Measurements from ENCODE around the gene DCAF8L2. TPM values are rescaled to one million over a fixed set of nuclear protein-coding genes. Genes with fewer than 3 reads are reported as not detected.
A peak's percentile ranks its signal among the peaks of the same experiment; 100 is the strongest.

Gene DCAF8L2
- polyA plus RNA-seq, 2 of the 4 experiments (the other 2 are of a cell fraction), result not detected

GRCh38 chrX:27797575-27797974 is 207.4 kb downstream of the DCAF8L2 start:
- Histone ChIP-seq H3K27ac (no peak overlapping the region), H3K4me1 (no peaks in the 10 kb centered on the region), H3K4me2 (no peak overlapping the region), H3K4me3 (no peak overlapping the region), H3K9me3 (no peaks in the 10 kb centered on the region)
- ChIA-PET CTCF (no interaction called here), POLR2A (no interaction called here)
- FAIRE-seq (peak; percentile 28), ATAC-seq (no peak), DNase-seq (ENCODE audit: low read depth in 1 of 2, low spot score in 1 of 2) (no peak)
- TF ChIP-seq JUN (IDR thresholded peaks at IDR 0.05), result no peak
- TF ChIP-seq, protein P1, sequence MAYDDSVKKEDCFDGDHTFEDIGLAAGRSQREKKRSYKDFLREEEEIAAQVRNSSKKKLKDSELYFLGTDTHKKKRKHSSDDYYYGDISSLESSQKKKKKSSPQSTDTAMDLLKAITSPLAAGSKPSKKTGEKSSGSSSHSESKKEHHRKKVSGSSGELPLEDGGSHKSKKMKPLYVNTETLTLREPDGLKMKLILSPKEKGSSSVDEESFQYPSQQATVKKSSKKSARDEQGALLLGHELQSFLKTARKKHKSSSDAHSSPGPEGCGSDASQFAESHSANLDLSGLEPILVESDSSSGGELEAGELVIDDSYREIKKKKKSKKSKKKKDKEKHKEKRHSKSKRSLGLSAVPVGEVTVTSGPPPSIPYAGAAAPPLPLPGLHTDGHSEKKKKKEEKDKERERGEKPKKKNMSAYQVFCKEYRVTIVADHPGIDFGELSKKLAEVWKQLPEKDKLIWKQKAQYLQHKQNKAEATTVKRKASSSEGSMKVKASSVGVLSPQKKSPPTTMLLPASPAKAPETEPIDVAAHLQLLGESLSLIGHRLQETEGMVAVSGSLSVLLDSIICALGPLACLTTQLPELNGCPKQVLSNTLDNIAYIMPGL (CRISPR knock-in tag; IDR thresholded peaks at IDR 0.05; ENCODE audit: borderline replicate concordance), result no peak
- TF ChIP-seq HDAC2 (IDR thresholded peaks at IDR 0.05), result no peak
- no peak for TF ChIP-seq MAZ (IDR thresholded peaks at IDR 0.05; ENCODE audit: borderline replicate concordance, low read depth, low read length)
- no peak for TF ChIP-seq HOXB13 (CRISPR knock-in tag; IDR thresholded peaks at IDR 0.05; ENCODE audit: low read depth)
- no peak for TF ChIP-seq ZNF302 (CRISPR knock-in tag; IDR thresholded peaks at IDR 0.05)
- TF ChIP-seq KDM1A (IDR thresholded peaks at IDR 0.05; ENCODE audit: low read depth), result no peak
- TF ChIP-seq FOSB (CRISPR knock-in tag; IDR thresholded peaks at IDR 0.05), result no peak
- no peak for TF ChIP-seq GATA3 (IDR thresholded peaks at IDR 0.05; ENCODE audit: borderline replicate concordance)
- TF ChIP-seq HOXB5 (CRISPR knock-in tag; IDR thresholded peaks at IDR 0.05), result no peak
- no peak for TF ChIP-seq BHLHE40 (IDR thresholded peaks at IDR 0.05; ENCODE audit: low read depth, low read length)
- no peak for TF ChIP-seq E2F6 (IDR thresholded peaks at IDR 0.05; ENCODE audit: borderline replicate concordance, low read depth)
- no peak for TF ChIP-seq CBX2 (IDR thresholded peaks at IDR 0.05; ENCODE audit: borderline replicate concordance, low read depth)
- TF ChIP-seq SREBF2 (IDR thresholded peaks at IDR 0.05), result no peak
- no peak for TF ChIP-seq KDM5A (IDR thresholded peaks at IDR 0.05)
- no peak for TF ChIP-seq EHMT2 (IDR thresholded peaks at IDR 0.05; ENCODE audit: low read depth)
- TF ChIP-seq CEBPB (IDR thresholded peaks at IDR 0.05), result no peak
- no peak for TF ChIP-seq FOSL2 (IDR thresholded peaks at IDR 0.05)
- no peak for TF ChIP-seq FOSL2 (CRISPR knock-in tag; IDR thresholded peaks at IDR 0.05)
- 41% methylated on average over 1 of the region's 1 CpG for WGBS (ENCODE audit: missing lambda C conversion rate)

Other genes starting within 250 kb of the DCAF8L2 start
- gene PPP4R3C, start 127.0 kb upstream of the DCAF8L2 start, polyA plus RNA-seq (2011; rRNA removed), result 0.04 TPM in 1 of 2 replicates, not detected in the other
- not detected in 3 replicates for gene PPP4R3C, start 127.0 kb upstream of the DCAF8L2 start, polyA plus RNA-seq (2017; fragmentation: RNase III; extraction: RNeasy Plus Mini Kit Qiagen cat#74134 plus additional on column Dnase treatment)
- not detected in 2 replicates for gene MAGEB10, start 217.6 kb downstream of the DCAF8L2 start, polyA plus RNA-seq (2011; rRNA removed)
- not detected in 3 replicates for gene MAGEB10, start 217.6 kb downstream of the DCAF8L2 start, polyA plus RNA-seq (2017; fragmentation: RNase III; extraction: RNeasy Plus Mini Kit Qiagen cat#74134 plus additional on column Dnase treatment)

Measured in A549 (cell line).